HL-60 (cell line): Measurements from ENCODE around the gene GCNT2.
"Not testable (repeated sequence)": the region's sequence is repeated elsewhere in the genome, so short reads cannot be mapped to it uniquely, and the experiment has no call there.

Source experiments
- DNase-seq, 2 experiments: peaks; one replicate each; pipeline ENCODE4 v3.0.0-alpha.2; 2010 to 2020; ENCODE audit warnings: low read depth in 1 of 2, low spot score in 1 of 2
- H3K27ac ChIP-seq: fragments of 250-450 bp; sonication (Bioruptor Pico); replicated peaks from 2 replicates; pipeline ENCODE4 v1.5.1; 2020; ENCODE audit warnings: mild to moderate bottlenecking, moderate library complexity
- H3K27me3 ChIP-seq: fragments of 250-450 bp; sonication (Bioruptor Pico); 2 replicates; pipeline ENCODE4 v1.5.1; 2021; ENCODE audit warnings: mild to moderate bottlenecking, moderate library complexity; ENCODE audit not compliant: insufficient read depth, poor library complexity, severe bottlenecking
- H3K4me3 ChIP-seq: replicated peaks from 2 replicates; pipeline ENCODE4 v1.5.1; 2011; ENCODE audit warnings: mild to moderate bottlenecking, control low read depth, low read length; ENCODE audit not compliant: insufficient read depth
- CTCF ChIP-seq: IDR thresholded peaks from one replicate; pipeline ENCODE4 v1.5.1; 2011; ENCODE audit warnings: low read length, control low read depth, inconsistent platforms; ENCODE audit not compliant: insufficient read depth
- GABPA ChIP-seq: IDR thresholded peaks from 2 replicates; pipeline ENCODE4 v1.6.1; 2012; ENCODE audit warnings: low read depth
- POLR2AphosphoS5 ChIP-seq: IDR thresholded peaks from 2 replicates; pipeline ENCODE4 v1.6.1; 2012; ENCODE audit warnings: low read depth
- REST ChIP-seq: IDR thresholded peaks from 2 replicates; pipeline ENCODE4 v1.6.1; 2012; ENCODE audit warnings: low read depth; ENCODE audit not compliant: insufficient replicate concordance
- SPI1 ChIP-seq: IDR thresholded peaks from 2 replicates; pipeline ENCODE4 v1.6.1; 2012; ENCODE audit warnings: low read depth, mild to moderate bottlenecking, borderline replicate concordance

GCNT2 gene

GRCh38 chr6:10662742-10663141 is 141.6 kb downstream of the GCNT2 start:
- Histone ChIP-seq H3K4me3 (no peak overlapping the region), H3K27ac (no peak overlapping the region), H3K27me3 (no peaks in the 10 kb centered on the region)
- DNase-seq: no peak
- TF ChIP-seq REST: no peak
- TF ChIP-seq CTCF: no peak
- no peak for TF ChIP-seq SPI1
- no peak for TF ChIP-seq POLR2AphosphoS5
- TF ChIP-seq GABPA: no peak

- H3K27ac ChIP-seq, DNase-seq, H3K4me3 ChIP-seq, H3K27me3 ChIP-seq: not testable (repeated sequence)
- TF ChIP-seq SPI1: peak; percentile 75
Observed at GRCh38 chr6:10665595-10665994, 144.4 kb downstream of the GCNT2 start.

GRCh38 chr6:10668126-10668917 is 147.2 kb downstream of the GCNT2 start:
- no peak for TF ChIP-seq POLR2AphosphoS5
- TF ChIP-seq CTCF: no peak
- no peak for TF ChIP-seq REST
- TF ChIP-seq GABPA: no peak
- TF ChIP-seq SPI1: no peak
- Histone ChIP-seq H3K27me3 (no peaks in the 10 kb centered on the region), H3K27ac (no peak overlapping the region)

GRCh38 chr6:10676403-10676802 is 155.3 kb downstream of the GCNT2 start:
- H3K27ac ChIP-seq: no peak overlapping the region
- no peak for DNase-seq
- H3K4me3 ChIP-seq: no peak overlapping the region
- H3K27me3 ChIP-seq: no peaks in the 10 kb centered on the region
- TF ChIP-seq SPI1 (no peak), CTCF (no peak), GABPA (no peak), REST (no peak), POLR2AphosphoS5 (no peak)

More at GRCh38 chr6:10668126-10668917, 147.2 kb downstream of the GCNT2 start:
- no peak overlapping the region for H3K4me3 ChIP-seq
- no peak for DNase-seq
